HG03565 (cell line): ENCODE data around the gene EFHB.
"Not testable (repeated sequence)": the region's sequence is repeated elsewhere in the genome, so short reads cannot be mapped to it uniquely, and the experiment has no call there.

Experiments used
- ATAC-seq: cut with Tn5 transposase; IDR thresholded peaks from one replicate; pipeline ENCODE4 v1.9.1; 2021; ENCODE audit warnings: mild to moderate bottlenecking, moderate library complexity; ENCODE audit not compliant: unreplicated experiment

Gene EFHB, protein sequence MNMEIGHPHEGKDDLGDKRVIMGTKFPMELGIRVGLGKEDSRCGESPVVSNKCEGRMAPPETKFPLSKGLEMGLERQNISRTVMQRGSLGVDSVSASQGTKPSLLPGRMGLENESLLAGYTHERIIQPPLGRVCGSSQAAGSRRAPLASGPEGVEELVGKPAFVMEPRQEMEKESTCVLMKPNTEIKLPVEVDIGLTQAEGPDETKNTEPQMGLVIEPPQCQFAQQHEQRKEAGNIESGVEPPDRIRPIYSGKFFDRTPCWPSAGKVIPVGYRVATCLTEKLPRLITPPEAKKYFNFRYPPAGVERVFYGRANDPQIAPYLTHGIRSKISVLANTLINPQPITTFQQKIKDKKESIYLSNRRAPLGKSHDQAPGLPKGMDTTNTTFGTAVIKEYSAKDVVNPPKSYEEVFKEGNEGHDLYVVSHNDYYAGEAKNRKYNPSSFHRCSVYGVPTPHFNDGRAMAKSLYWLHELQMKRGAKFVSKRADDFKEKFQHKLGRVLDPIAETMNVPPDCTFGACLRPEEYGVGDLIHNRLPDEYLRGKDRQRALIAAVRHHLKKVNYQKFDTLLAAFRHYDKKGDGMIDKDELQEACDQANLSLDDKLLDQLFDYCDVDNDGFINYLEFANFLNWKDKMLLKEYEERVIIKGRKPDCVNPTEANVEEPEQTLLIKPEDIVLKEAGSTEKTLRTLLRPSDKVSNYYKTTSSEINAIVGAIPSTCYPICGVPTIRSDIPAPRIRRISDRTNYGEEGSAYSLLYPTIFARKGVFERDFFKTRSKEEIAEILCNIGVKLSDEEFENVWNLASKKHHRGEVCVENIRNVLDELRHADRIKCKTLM

DNA sequence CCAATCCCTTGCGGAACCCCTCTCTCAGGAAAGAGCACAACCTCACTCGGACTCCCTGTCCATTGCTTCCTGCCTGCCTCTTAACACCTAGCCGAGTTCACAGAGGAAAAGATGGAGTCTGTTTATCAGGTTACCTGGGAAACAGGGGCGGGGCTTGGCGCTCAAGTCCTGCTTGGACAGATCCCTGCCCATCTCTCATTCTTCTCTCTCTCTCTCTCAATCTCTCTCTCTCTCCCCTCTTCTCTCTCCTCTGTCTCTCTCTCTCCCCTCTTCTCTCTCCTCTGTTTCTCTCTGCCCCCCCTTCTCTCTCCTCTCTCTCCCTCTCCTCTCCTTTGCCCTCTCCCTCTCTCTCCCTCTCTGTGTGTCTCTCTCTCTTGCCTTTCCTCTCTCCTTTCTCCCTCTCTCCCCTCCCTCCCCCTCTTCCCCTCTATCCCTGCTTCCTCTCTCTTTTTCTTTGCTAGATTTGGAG lies at the start of gene EFHB:
EFHB (minus strand) TSS at position 120 of the 469 bp plus-strand sequence. CDS start 199 bp downstream, outside the sequence.
- no peak for ATAC-seq

GRCh38 chr3:19972054-19972453 lies 38.0 kb upstream of the EFHB start:
- no peak for ATAC-seq

- ATAC-seq, result no peak
Measured at GRCh38 chr3:19970327-19970726, 36.3 kb upstream of the EFHB start.

GRCh38 chr3:19967812-19968211 lies 33.8 kb upstream of the EFHB start:
- ATAC-seq, result no peak

DNA sequence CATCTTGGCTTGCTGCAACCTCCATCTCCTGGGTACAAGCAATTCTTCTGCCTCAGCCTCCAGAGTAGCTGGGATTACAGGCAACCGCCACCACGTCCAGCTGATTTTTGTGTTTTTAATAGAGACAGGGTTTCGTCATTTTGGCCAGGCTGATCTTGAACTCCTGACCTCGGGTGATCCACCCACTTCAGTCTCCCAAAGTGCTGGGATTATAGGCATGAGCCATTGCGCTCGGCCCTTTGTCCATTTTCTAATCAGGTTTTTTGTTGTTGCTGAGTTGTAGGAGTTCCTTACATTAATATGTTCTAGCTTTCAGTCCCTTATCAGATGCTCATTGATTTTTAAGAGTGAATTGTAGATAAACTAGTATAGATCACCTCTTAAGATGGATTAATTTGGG lies 33.2 kb upstream of the EFHB start:
- no peak for ATAC-seq

DNA sequence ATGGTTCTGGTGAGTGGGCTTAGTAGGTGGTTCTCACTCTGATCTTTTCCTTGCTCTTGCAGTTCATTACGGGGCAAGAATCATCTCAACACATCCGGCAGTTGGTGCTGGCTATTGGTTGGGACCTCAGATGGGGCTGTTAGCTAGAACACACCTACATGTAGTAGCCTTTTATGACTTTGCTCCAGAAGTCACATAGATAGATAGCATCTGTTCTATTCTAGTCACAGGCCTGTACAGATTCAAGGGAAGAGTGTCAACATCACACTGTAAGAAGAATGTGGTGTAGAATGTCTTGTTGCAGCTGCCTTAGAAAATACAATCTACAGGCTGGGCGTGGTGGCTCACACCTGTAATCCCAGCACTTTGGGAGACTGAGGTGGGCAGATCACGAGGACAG lies 27.9 kb upstream of the EFHB start:
- no peak for ATAC-seq

GRCh38 chr3:19960696-19961095 lies 26.7 kb upstream of the EFHB start:
- no peak for ATAC-seq

DNA sequence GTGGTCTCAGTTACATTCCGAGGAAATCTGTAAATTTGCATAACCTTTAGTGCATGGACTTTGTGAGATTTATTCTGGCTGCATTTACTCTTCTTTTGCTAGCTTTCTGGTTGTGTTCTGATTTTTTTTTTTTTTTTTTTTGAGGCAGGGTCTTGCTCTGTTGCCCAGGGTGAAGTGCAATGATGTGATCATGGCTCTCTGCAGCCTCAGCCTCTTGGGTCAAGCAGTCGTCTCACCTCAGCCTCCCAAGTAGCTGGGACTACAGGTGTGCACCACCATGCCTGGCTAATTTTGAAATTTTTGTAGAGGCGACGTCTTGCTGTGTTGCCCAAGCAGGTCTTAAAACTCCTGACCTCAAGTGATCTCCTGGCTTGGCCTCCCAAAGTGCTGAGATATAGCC lies 25.5 kb upstream of the EFHB start:
- ATAC-seq, result no peak

DNA sequence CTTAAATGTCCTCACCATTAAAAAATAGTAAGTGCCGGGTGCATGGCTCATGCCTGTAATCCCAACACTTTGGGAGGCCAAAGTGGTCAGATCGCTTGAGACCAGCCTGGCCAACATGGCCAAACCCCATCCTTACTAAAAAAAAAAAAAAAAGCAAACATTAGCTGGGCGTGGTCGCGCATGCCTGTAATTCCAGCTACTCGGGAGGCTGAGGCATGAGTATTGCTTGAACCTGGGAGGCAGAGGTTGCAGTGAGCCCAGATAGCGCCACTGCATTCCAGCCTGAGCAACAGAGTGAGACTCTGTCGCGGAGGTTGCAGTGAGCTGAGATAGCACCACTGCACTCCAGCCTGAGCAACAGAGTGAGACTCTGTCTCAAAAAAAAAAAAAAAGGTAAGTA lies 23.3 kb upstream of the EFHB start:
- ATAC-seq, result not testable (repeated sequence)

GRCh38 chr3:19954676-19955075 lies 20.7 kb upstream of the EFHB start:
- ATAC-seq, result no peak

DNA sequence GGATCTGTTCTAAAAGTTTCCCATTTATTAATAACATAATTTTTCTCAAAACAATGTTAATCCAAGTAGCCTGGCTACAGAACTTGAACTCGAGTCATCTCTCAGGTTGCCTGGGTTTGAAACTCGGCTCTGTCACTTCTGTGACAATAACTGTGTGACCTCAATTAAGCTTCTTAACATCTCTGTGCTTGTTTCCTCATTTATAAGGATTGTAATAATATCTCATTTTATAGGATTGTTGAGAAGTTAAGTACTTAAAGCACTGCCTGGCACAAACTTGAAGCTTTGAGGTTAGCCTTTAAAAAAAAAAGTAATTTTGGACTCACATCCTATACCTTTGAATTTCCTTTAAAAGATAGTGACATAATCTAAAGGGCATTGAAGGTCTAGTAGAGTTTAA lies 16.3 kb upstream of the EFHB start:
- ATAC-seq, result no peak

- no peak for ATAC-seq
Measured at GRCh38 chr3:19948226-19948591, 14.2 kb upstream of the EFHB start.

DNA sequence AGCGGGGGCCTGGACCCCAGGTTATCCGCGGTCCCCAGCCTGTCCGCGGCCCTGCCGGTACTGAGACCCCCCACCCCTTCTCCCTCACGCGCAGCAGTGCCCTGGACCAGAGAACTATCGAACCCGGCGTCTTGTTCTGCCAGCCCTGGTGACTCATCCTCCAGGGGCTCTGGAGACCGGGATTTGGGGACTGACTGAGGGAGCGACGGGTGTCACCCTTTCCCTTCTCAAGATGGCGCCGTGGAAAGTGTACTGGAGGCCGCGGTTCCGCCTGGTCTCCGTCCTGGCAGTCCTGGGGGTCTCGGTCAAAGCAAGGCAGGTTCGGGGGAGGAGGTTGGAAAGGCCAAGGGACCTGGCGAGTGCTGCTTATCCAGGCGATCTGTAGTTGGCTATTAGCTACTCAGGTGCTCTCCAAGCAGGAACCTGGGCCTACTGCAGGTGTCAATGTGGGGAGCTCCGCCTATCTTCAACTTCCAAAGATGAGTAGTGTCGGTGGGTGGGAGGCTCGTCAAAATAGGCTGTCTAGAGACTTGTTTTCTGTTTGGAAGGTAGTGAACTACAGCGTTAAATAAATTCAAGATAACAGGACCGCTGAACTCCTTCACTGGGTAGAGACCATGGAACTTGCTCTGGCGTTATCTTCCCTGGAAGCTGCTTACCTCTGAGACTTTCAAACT lies 13.7 kb upstream of the EFHB start:
- ATAC-seq, result no peak

- peak; percentile 96 for ATAC-seq
Measured at GRCh38 chr3:19946832-19947548, 13.0 kb upstream of the EFHB start, which contains the start of gene RAB5A. Gene RAB5A, plus strand, starts transcription at chr3:19947097. Its CDS starts 3,802 bp downstream, at chr3:19950899.

DNA sequence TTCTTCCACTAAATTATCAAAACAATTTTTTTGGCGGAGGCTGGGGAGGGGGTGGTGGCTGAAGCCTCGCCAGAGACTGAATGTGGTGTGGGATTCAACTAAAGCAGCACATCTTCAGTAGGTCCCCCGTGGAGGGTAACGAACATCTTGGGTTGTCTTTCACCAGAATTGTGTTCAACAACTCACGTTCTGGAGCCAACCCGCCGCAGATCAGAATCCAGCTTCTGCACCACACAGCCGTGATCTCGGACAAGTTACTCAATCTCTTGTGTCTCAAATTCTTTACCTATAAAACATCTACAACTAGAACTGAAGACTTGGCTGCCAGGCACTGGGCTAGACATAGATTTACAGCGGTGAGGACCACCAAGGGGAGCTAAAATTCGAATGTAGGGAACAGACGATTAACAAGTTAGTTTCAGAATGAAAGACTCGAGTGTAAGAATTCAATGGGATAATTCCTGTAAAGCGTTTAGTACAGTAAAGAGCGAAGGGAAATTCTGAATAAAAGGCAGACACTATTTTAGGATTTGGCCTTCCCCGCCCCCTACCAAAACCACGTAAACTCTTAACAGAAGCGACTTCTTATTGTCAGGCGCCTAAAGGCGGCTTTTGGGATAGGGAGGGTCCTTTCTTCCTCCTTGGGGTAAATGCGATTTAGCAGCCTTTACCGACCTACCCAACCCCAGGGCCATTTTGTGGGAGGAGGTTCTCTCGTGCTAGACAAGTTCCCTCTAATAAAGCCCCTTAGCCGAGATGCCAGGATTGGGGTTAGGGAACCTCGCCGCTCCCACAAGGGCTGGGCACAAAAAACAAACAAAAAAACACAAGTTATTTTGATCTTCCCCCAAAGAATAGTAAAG lies 12.2 kb upstream of the EFHB start:
- ATAC-seq, result no peak

- ATAC-seq, result no peak
Measured at GRCh38 chr3:19945534-19945933, 11.5 kb upstream of the EFHB start.

DNA sequence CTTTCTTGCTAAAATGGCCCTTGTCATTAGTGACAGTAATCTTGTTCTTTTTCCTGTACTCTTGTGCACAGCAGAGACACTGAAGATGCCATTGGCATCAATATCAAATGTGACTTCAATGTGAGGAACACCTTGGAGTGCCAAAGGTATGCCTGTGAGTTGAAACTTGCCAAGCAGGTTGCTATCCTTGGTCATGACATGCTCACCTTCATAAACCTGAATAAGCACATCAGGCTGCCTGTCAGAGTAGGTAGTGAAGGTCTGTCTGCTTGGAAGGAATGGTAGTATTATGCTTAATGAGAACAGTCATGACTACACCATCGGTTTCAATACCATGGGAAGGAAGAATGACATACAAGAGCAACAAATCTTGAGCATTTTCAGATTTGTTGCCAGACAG lies 6.6 kb upstream of the EFHB start:
- ATAC-seq, result no peak

GRCh38 chr3:19938295-19938627 lies 4.2 kb upstream of the EFHB start:
- no peak for ATAC-seq

- no peak for ATAC-seq
Measured at GRCh38 chr3:19937459-19938294, 3.7 kb upstream of the EFHB start.
